ENCODE measurements around the gene INSR.

INSR gene

GRCh38 chr19:7257148-7258040 lies 36.8 kb downstream of the INSR start (continued):
- TF ChIP-seq PRDM6 (tag by site-specific recombination; IDR thresholded peaks at IDR 0.05) (no peak), KLF1 (tag by site-specific recombination; IDR thresholded peaks at IDR 0.05) (peak; percentile 67), ZNF335 (tag by site-specific recombination; conservative IDR thresholded peaks at IDR 0.05) (peak; percentile 28; the same call in 1 of the 2 replicates), ZNF292 (tag by site-specific recombination; IDR thresholded peaks at IDR 0.05; ENCODE audit: borderline replicate concordance, low read depth) (no peak), ZNF398 (tag by site-specific recombination; IDR thresholded peaks at IDR 0.05) (peak; percentile 80), IKZF3 (tag by site-specific recombination; IDR thresholded peaks at IDR 0.05) (peak; percentile 78), ZBTB17 (tag by site-specific recombination; IDR thresholded peaks at IDR 0.05) (peak; percentile 56), ZNF132 (tag by site-specific recombination; IDR thresholded peaks at IDR 0.05; ENCODE audit: borderline replicate concordance) (no peak), KLF7 (tag by site-specific recombination; IDR thresholded peaks at IDR 0.05; ENCODE audit: borderline replicate concordance) (no peak), ZSCAN16 (tag by site-specific recombination; IDR thresholded peaks at IDR 0.05) (no peak), PRDM1 (tag by site-specific recombination; IDR thresholded peaks at IDR 0.05) (peak; percentile 72), SP3 (tag by site-specific recombination; IDR thresholded peaks at IDR 0.05) (peak; percentile 55), SCRT1 (tag by site-specific recombination; IDR thresholded peaks at IDR 0.05; ENCODE audit: borderline replicate concordance) (no peak)

GRCh38 chr19:7255631-7256030 lies 38.6 kb downstream of the INSR start:
- Histone ChIP-seq H3K9me3 (ENCODE audit: control insufficient read depth, insufficient read depth, low read depth, low read length) (no peaks in the 10 kb centered on the region), H3K4me1 (ENCODE audit: control insufficient read depth, insufficient read depth, low read length) (no peaks in the 10 kb centered on the region; the same call in 1 of the 2 replicates), H3K27ac (ENCODE audit: extremely low read depth, low read depth, low read length) (no peak overlapping the region), H3K36me3 (ENCODE audit: control insufficient read depth in 2 of 2, insufficient read depth in 1 of 2, low read length in 2 of 2) (no peaks in the 10 kb centered on the region; a peak in 1 of 3 replicates), H3K4me3 (ENCODE audit: low read depth, low read length) (no peak overlapping the region)
- ChIA-PET POLR2A (no interaction called here), CTCF (no interaction called here)
- TF ChIP-seq ZNF121 (tag by site-specific recombination; IDR thresholded peaks at IDR 0.05) (peak; percentile 67), ZNF791 (tag by site-specific recombination; IDR thresholded peaks at IDR 0.05) (no peak), ZFP3 (tag by site-specific recombination; IDR thresholded peaks at IDR 0.05; ENCODE audit: low read depth) (no peak), ZNF324 (tag by site-specific recombination; IDR thresholded peaks at IDR 0.05) (no peak)

DNA sequence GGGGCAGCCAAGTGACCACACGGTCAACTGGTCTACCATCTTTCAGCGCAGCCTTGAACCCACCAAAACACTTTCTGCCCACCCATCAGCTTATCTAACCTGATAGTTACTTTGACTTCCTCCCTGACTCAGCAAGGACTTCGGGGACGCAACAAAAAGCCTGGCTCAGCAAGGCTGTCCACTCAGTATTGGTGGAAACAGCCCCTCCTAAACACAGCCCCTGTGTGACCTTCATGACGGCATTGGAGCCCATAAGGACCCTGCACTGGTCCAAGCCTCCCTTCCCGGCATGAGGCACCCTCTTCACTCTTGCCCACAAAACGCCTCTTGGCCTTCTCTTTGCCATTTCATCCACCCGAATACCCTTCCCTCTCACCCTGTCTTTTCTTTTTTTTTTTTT lies 39.1 kb downstream of the INSR start:
- no peak overlapping the region for H3K27ac ChIP-seq (ENCODE audit: extremely low read depth, low read depth, low read length)
- CTCF ChIA-PET: no interaction called here
- no peaks in the 10 kb centered on the region; a peak in 1 of 3 replicates for H3K36me3 ChIP-seq (ENCODE audit: control insufficient read depth in 2 of 2, insufficient read depth in 1 of 2, low read length in 2 of 2)
- no peaks in the 10 kb centered on the region; the same call in 1 of the 2 replicates for H3K4me1 ChIP-seq (ENCODE audit: control insufficient read depth, insufficient read depth, low read length)
- POLR2A ChIA-PET: no interaction called here
- no peaks in the 10 kb centered on the region for H3K9me3 ChIP-seq (ENCODE audit: control insufficient read depth, insufficient read depth, low read depth, low read length)
- H3K4me3 ChIP-seq (ENCODE audit: low read depth, low read length): no peak overlapping the region
- TF ChIP-seq ZNF629 (tag by site-specific recombination; IDR thresholded peaks at IDR 0.05): no peak
- TF ChIP-seq ZBTB48 (tag by site-specific recombination; IDR thresholded peaks at IDR 0.05): no peak
- no peak for TF ChIP-seq HIC1 (tag by site-specific recombination; IDR thresholded peaks at IDR 0.05)
- no peak for TF ChIP-seq REST (tag by site-specific recombination; IDR thresholded peaks at IDR 0.05)
- TF ChIP-seq ZNF24 (tag by site-specific recombination; IDR thresholded peaks at IDR 0.05): no peak
- no peak for TF ChIP-seq YY2 (tag by site-specific recombination; IDR thresholded peaks at IDR 0.05)
- TF ChIP-seq ZNF510 (tag by site-specific recombination; IDR thresholded peaks at IDR 0.05; ENCODE audit: insufficient replicate concordance): no peak
- TF ChIP-seq ZNF792 (tag by site-specific recombination; IDR thresholded peaks at IDR 0.05): no peak
